ENCODE data around the gene ING4. TPM values are rescaled to one million over a fixed set of nuclear protein-coding genes. Genes with fewer than 3 reads are reported as not detected.
A peak's percentile ranks its signal among the peaks of the same experiment; 100 is the strongest.

Gene ING4
- total RNA-seq, 1 experiment from 2014 or later = 16.3 TPM

- DNase-seq (ENCODE audit: extremely low read depth, low read depth) = no peak
Measured at GRCh38 chr12:6640497-6640896, 22.4 kb downstream of the ING4 start.

DNA sequence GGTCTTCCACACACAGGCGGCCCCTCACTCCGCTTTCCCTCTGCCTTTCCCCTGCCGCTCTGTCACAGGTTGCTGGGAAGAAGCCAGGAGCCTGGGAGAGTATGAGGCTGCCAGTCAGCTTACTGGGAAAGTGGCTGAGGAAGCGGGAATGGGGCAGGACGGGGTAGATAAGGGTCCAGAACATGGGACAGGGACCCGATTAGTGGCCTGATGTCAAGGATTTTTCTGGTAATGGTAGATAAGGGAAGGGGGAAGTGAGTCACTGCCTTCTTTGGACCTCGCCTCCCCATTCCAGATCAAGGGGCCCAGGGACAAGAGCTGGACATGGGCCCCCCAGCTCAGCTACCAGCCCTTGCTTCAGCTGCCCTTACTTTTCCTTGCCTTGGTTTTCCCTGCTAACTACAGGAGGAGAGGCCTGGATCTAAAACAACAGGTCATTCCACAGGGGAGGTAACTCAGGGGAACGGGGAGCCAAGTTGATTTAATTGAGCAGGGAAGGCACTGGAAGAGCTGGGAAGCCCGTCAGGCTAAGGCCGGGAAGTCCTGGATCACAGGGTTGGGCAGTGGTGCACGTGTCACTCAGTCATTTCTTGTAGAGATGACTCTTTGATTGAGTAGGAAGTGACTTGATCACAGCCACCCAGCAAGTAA, 23.6 kb downstream of the ING4 start:
- no peak for DNase-seq (ENCODE audit: extremely low read depth, low read depth)

DNA sequence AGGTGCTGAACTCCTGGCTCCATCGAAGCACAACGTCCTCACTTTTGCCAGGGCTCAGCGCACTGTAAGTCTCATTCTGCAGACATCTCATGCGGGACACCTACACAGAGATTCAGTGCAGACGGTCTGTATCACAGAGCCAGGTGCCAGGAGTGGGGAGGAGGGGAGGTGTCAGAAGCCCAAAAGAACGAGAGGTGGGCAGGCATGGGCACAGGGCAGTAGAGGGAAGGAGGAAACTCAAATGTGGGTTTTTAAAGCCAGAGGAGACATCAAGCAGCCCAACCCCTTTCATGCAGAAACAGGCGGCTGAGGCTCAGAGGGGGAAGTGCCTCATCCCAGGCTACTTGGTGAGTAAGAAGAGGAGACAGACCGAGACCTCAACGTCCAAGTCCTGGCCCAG, 24.6 kb downstream of the ING4 start:
- DNase-seq (ENCODE audit: extremely low read depth, low read depth) = no peak

DNA sequence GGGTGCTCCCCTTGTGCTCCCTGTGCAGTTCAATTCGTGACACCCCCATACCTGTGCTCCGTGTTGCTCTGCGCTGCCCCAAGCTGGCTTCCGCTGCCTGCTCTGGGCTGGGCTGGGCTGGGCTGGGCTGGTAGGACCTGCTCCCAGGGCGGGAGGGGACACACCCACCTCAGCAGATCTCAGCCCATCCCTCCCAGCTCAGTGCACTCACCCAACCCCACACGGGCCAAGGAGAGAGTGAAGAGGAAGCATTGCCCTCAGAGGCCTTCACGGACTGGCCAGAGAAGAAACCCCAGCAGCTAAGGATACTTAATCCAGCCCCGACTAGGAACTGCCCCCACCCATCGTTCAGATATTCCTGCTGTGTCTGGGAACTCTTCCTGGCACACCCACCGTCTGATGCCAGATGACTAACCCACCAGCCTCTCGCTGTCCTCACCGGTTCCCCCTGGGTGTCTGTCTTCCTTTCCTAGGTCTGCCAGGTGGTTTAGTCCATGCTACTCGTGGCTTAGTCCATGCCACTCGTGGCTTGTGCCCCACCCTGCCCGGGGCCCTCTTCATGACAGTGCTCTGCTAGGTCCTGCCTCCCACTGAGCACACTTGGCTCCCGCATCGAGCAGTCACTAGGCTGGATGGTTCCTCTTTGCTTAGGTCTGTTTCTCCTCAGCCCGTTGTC, 26.9 kb downstream of the ING4 start, which contains the start of gene LPAR5:
TSS of gene LPAR5 (minus strand) at position 104 of the 676 bp plus-strand sequence. CDS start 14,711 bp downstream, outside the sequence.
- DNase-seq (ENCODE audit: extremely low read depth, low read depth) = no peak

GRCh38 chr12:6635375-6635855, 27.5 kb downstream of the ING4 start:
- DNase-seq (ENCODE audit: extremely low read depth, low read depth) = no peak

GRCh38 chr12:6632026-6632983, 30.6 kb downstream of the ING4 start:
- DNase-seq (ENCODE audit: extremely low read depth, low read depth) = no peak

- no peak for DNase-seq (ENCODE audit: extremely low read depth, low read depth)
Measured at GRCh38 chr12:6631549-6631961, 31.4 kb downstream of the ING4 start.

DNA sequence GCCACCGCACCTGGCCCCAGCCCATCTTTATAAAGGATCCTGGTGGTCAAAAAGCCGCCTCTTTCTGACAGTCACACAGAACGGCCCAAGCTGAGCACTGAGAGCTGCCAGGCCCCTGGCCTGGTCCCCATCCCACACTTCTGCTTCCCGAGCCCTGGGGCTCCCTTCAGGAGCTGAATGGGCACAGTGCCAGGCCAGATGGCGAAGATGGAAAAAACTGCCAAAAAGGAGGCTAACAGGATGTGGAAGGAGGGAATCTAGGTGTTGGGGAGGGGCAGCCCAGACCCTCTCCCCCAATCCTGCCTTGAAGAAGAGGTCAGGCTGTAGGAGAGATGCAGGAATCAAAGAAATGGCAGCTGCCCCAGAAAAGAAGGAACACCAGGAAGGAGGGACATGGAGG, 32.2 kb downstream of the ING4 start:
- DNase-seq (ENCODE audit: extremely low read depth, low read depth) = no peak

GRCh38 chr12:6627616-6628015, 35.3 kb downstream of the ING4 start:
- no peak for DNase-seq (ENCODE audit: extremely low read depth, low read depth)

GRCh38 chr12:6626654-6627283, 36.1 kb downstream of the ING4 start:
- DNase-seq (ENCODE audit: extremely low read depth, low read depth) = no peak

DNA sequence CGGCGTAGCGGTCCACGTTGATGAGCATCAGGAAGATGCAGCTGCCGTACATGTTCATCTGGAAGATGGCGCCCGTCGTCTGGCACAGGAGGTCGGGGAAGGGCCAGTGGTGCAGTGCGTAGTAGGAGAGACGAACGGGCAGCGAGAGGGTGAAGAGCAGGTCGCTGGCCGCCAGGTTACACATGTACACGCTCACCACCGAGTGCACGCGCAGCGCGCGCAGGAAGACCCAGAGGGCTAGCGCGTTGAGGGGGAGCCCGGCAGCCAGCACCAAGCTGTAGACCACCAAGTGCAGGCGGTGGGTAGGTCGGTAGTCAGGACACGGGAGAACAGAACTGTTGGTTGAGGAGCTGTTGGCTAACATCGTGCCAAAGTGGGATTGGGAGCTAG, 42.0 kb downstream of the ING4 start:
- DNase-seq (ENCODE audit: extremely low read depth, low read depth) = no peak

GRCh38 chr12:6620137-6620884, 42.6 kb downstream of the ING4 start:
- no peak for DNase-seq (ENCODE audit: extremely low read depth, low read depth)

DNA sequence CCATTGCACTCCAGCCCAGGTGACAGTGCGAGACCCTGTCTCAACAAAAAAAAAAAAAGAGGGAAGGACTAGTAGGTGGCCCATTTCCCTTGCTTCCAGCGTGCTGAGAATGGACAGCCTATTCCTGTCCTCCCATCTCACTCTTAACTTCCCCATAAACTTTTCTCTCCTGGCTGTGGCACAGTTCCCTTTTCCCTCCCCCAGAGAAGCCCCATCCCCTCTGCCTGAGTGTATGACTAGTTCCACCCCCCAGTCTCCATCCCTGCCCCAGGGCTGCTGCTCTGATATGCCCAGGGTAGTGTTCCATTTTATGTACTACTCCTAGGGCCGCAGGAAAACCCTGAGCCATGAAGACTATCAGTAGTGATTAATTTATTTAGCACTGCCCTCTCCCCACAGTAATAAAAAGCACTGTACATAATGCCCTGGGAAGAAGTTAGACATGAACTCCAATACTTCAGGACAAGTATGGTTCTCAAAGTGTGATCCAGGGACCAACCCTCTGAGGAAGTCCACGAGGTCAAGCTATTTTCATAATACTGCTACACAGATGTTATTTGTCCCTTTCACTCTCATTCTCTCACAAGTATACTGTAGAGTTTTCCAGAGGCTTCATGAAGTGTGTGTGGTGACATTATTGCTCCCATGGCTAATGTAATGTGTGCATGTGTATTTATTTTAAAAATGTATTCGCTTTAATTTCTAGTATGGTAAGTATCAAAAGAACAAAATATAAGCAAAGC, 44.3 kb downstream of the ING4 start:
- DNase-seq (ENCODE audit: extremely low read depth, low read depth) = no peak

DNA sequence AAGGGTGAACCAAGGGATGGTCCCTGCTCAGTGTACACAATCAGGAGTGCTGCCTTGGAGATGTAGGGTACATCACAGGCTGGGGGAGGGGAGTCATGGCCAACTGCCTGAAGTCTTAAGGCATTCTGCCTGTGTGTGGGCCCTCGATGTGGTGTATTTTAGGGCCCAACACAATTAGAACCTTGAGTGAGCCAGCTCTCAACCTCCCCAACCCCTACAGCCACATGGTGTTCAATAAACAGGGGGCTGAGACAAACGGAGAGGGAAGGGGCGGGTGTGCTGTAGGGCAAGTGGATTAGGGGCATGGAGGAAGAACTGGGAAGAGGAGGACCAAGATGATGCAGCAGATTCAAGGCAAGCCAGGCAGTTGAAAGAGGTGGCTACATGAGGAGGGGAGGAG, 47.1 kb downstream of the ING4 start:
- no peak for DNase-seq (ENCODE audit: extremely low read depth, low read depth)

GRCh38 chr12:6614513-6615172, 48.3 kb downstream of the ING4 start:
- no peak for DNase-seq (ENCODE audit: extremely low read depth, low read depth)

- DNase-seq (ENCODE audit: extremely low read depth, low read depth) = peak; percentile 76
Measured at GRCh38 chr12:6613776-6614512, 49.0 kb downstream of the ING4 start.

GRCh38 chr12:6613015-6613775, 49.7 kb downstream of the ING4 start:
- peak; percentile 35 for DNase-seq (ENCODE audit: extremely low read depth, low read depth)

Measured in NCI-H460 (cell line).